ENCODE results near the gene BLOC1S4.

BLOC1S4 gene

GRCh38 chr4:6740347-6740746, 24.4 kb downstream of the BLOC1S4 start:
- DNase-seq, result no peak
- Mint-ChIP-seq H3K4me3 (no peak overlapping the region), H3K27ac (no peak overlapping the region), H3K9me3 (no peaks in the 10 kb centered on the region), H3K4me1 (peaks cover 8% of the 10 kb centered on the region), H3K27me3 (no peaks in the 10 kb centered on the region)
- no peak for ATAC-seq

- ATAC-seq (no peak), DNase-seq (no peak)
- peak overlapping the region in 1 of 2 donors; percentile 65 for H3K27ac Mint-ChIP-seq
- H3K4me1 Mint-ChIP-seq, result peaks cover 8% of the 10 kb centered on the region
- no peak overlapping the region for H3K4me3 Mint-ChIP-seq
- no peaks in the 10 kb centered on the region for H3K9me3 Mint-ChIP-seq
- H3K27me3 Mint-ChIP-seq, result no peaks in the 10 kb centered on the region
Observed at GRCh38 chr4:6742507-6742906, 26.5 kb downstream of the BLOC1S4 start.

- Mint-ChIP-seq H3K4me1 (peaks cover 8% of the 10 kb centered on the region), H3K27me3 (no peaks in the 10 kb centered on the region), H3K4me3 (no peak overlapping the region), H3K27ac (peak overlapping the region in 1 of 2 donors; percentile 65), H3K9me3 (no peaks in the 10 kb centered on the region)
- DNase-seq, result no peak
- no peak for ATAC-seq
Observed at GRCh38 chr4:6742989-6743388, 27.0 kb downstream of the BLOC1S4 start.

GRCh38 chr4:6746721-6747293, 30.8 kb downstream of the BLOC1S4 start:
- Mint-ChIP-seq H3K27ac (no peak overlapping the region), H3K4me1 (peaks cover 14% of the 10 kb centered on the region), H3K4me3 (no peak overlapping the region), H3K27me3 (no peaks in the 10 kb centered on the region), H3K9me3 (no peaks in the 10 kb centered on the region)
- DNase-seq, result no peak
- peak; percentile 19 for ATAC-seq

GRCh38 chr4:6747294-6748051, 31.5 kb downstream of the BLOC1S4 start:
- Mint-ChIP-seq H3K9me3 (no peaks in the 10 kb centered on the region), H3K4me3 (no peak overlapping the region), H3K27me3 (no peaks in the 10 kb centered on the region), H3K27ac (peak overlapping the region in 1 of 2 donors; percentile 73), H3K4me1 (peaks cover 15% of the 10 kb centered on the region)
- ATAC-seq (no peak), DNase-seq (no peak)

- Mint-ChIP-seq H3K27me3 (no peaks in the 10 kb centered on the region), H3K27ac (no peak overlapping the region), H3K9me3 (no peaks in the 10 kb centered on the region), H3K4me3 (no peak overlapping the region), H3K4me1 (peaks cover 9% of the 10 kb centered on the region)
- DNase-seq (no peak), ATAC-seq (no peak)
Observed at GRCh38 chr4:6748286-6748685, 32.3 kb downstream of the BLOC1S4 start.

GRCh38 chr4:6749340-6750171, 33.6 kb downstream of the BLOC1S4 start:
- H3K27ac Mint-ChIP-seq, result no peak overlapping the region
- H3K4me3 Mint-ChIP-seq, result no peak overlapping the region
- H3K27me3 Mint-ChIP-seq, result no peaks in the 10 kb centered on the region
- no peaks in the 10 kb centered on the region for H3K9me3 Mint-ChIP-seq
- H3K4me1 Mint-ChIP-seq, result peaks cover 7% of the 10 kb centered on the region
- no peak for DNase-seq
- peak; percentile 19 for ATAC-seq

- peaks cover 7% of the 10 kb centered on the region for H3K4me1 Mint-ChIP-seq
- H3K27ac Mint-ChIP-seq, result peak overlapping the region in 1 of 2 donors; percentile 87
- H3K4me3 Mint-ChIP-seq, result peak overlapping the region in 1 of 2 donors; percentile 47
- DNase-seq (no peak), ATAC-seq (no peak)
- H3K27me3 Mint-ChIP-seq, result no peaks in the 10 kb centered on the region
- H3K9me3 Mint-ChIP-seq, result no peaks in the 10 kb centered on the region
Observed at GRCh38 chr4:6750286-6751221, 34.6 kb downstream of the BLOC1S4 start.

GRCh38 chr4:6751611-6752485, 35.9 kb downstream of the BLOC1S4 start:
- Mint-ChIP-seq H3K4me1 (peaks cover 7% of the 10 kb centered on the region), H3K9me3 (no peaks in the 10 kb centered on the region), H3K4me3 (peak overlapping the region; percentile 47 to 68), H3K27ac (peak overlapping the region; percentile 59 to 62), H3K27me3 (no peaks in the 10 kb centered on the region)
- DNase-seq, result no peak
- no peak for ATAC-seq

GRCh38 chr4:6752486-6752829, 36.5 kb downstream of the BLOC1S4 start:
- no peaks in the 10 kb centered on the region for H3K9me3 Mint-ChIP-seq
- DNase-seq (no peak), ATAC-seq (no peak)
- H3K27me3 Mint-ChIP-seq, result no peaks in the 10 kb centered on the region
- peak overlapping the region in 1 of 2 donors; percentile 40 for H3K27ac Mint-ChIP-seq
- H3K4me3 Mint-ChIP-seq, result no peak overlapping the region
- peaks cover 7% of the 10 kb centered on the region for H3K4me1 Mint-ChIP-seq

GRCh38 chr4:6753103-6753560, 37.2 kb downstream of the BLOC1S4 start:
- Mint-ChIP-seq H3K4me1 (peaks cover 7% of the 10 kb centered on the region), H3K4me3 (no peak overlapping the region), H3K27me3 (no peaks in the 10 kb centered on the region), H3K9me3 (no peaks in the 10 kb centered on the region), H3K27ac (no peak overlapping the region)
- DNase-seq (no peak), ATAC-seq (no peak)

- no peaks in the 10 kb centered on the region for H3K27me3 Mint-ChIP-seq
- ATAC-seq, result no peak
- H3K4me3 Mint-ChIP-seq, result no peak overlapping the region
- H3K27ac Mint-ChIP-seq, result no peak overlapping the region
- H3K9me3 Mint-ChIP-seq, result no peaks in the 10 kb centered on the region
- DNase-seq, result no peak
- H3K4me1 Mint-ChIP-seq, result peaks cover 7% of the 10 kb centered on the region
Observed at GRCh38 chr4:6753891-6754290, 37.9 kb downstream of the BLOC1S4 start.

- H3K27me3 Mint-ChIP-seq, result no peaks in the 10 kb centered on the region
- H3K27ac Mint-ChIP-seq, result no peak overlapping the region
- no peak for DNase-seq
Observed at GRCh38 chr4:6754481-6755087, 38.6 kb downstream of the BLOC1S4 start.

More at GRCh38 chr4:6754481-6755087, 38.6 kb downstream of the BLOC1S4 start:
- Mint-ChIP-seq H3K4me1 (peaks cover 7% of the 10 kb centered on the region), H3K4me3 (no peak overlapping the region), H3K9me3 (no peaks in the 10 kb centered on the region)
- ATAC-seq, result no peak

Data from stimulated activated naive CD8-positive, alpha-beta T cell treated with anti-CD3 and anti-CD28 coated beads, Interleukin-15, amount 100 ng/mL, for 72 hours (primary cell).